Placental pericyte (primary cell): Measurements from ENCODE around the gene GRM3. TPM values are rescaled to one million over a fixed set of nuclear protein-coding genes. Genes with fewer than 3 reads are reported as not detected.

ENCODE experiments used
- total RNA-seq: library from RNA; depleted of rRNA; stranded (reverse); fragments of >200 nt; gene quantifications from 2 replicates; pipeline ENCODE4 v1.2.3, GENCODE V29; 2012

GRM3 gene
- not detected in 2 replicates for total RNA-seq

DNA sequence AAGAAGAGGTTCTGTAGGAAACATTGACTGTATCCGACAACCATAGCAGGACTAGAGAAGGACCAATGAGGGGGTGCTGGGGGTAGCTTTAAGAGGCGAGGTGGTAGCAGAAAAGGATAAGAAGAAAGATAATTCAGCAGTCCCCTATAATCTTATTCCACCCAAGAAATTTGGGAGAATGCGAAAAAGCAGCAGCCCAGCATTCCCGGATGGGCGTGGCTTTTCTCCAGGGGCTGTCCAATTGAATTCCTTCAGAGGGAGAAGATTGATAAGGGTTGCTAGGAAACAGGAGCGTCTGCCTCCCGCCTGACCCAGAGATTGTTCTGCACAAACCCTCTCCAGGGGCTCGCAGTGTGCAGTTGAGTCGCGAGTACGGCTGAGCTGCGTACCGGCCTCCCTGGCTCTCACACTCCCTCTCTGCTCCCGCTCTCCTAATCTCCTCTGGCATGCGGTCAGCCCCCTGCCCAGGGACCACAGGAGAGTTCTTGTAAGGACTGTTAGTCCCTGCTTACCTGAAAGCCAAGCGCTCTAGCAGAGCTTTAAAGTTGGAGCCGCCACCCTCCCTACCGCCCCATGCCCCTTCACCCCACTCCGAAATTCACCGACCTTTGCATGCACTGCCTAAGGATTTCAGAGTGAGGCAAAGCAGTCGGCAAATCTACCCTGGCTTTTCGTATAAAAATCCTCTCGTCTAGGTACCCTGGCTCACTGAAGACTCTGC lies at the start of gene GRM3:
Gene GRM3, plus strand, starts transcription at position 349 of the 721 bp plus-strand sequence. CDS start 121,237 bp downstream, outside the sequence.

